Erythroblast (primary cell): ENCODE data around the gene INSYN2B.

Experiments
- GATA1 ChIP-seq: IDR thresholded peaks from 2 replicates; pipeline ENCODE4 v1.6.1; 2011; ENCODE audit warnings: low read depth, mild to moderate bottlenecking, control low read depth, low read length, moderate library complexity
- POLR2A ChIP-seq: IDR thresholded peaks from 2 replicates; pipeline ENCODE4 v1.6.1; 2011; ENCODE audit warnings: mild to moderate bottlenecking, low read length

GRCh38 chr5:169991115-169991869, 11.0 kb upstream of the INSYN2B start:
- TF ChIP-seq POLR2A (no peak), GATA1 (no peak)
